Body of pancreas (tissue), 4 donors: ENCODE results near the gene ACBD6. TPM values are rescaled to one million over a fixed set of nuclear protein-coding genes. Genes with fewer than 3 reads are reported as not detected.
"Not testable (repeated sequence)": the region's sequence is repeated elsewhere in the genome, so short reads cannot be mapped to it uniquely, and the experiment has no call there.

Experiments used
- ATAC-seq: fragments of 150-250 bp; one replicate; pipeline ENCODE4 v1.9.1; 2016
- DNase-seq, 4 donors: peaks; one replicate each; pipeline ENCODE4 v3.0.0-alpha.2; 2019
- H3K27ac ChIP-seq, 4 donors: fragments of 200-600 bp; sonication (generic); 1 replicate in 3 of 4; 2 replicates in 1 of 4; pipeline versions ENCODE4 v1.5.1 to v1.6.1; 2016 to 2019; ENCODE audit warnings: mild to moderate bottlenecking in 1 of 4, mixed read lengths in 1 of 4, moderate library complexity in 1 of 4
- H3K27me3 ChIP-seq, 2 donors: fragments of 200-600 bp; sonication (generic); one replicate each; pipeline ENCODE4 v1.6.0; 2016; ENCODE audit warnings: mild to moderate bottlenecking in 1 of 2
- H3K36me3 ChIP-seq, 2 donors: fragments of 200-600 bp; sonication (generic); replicated peaks in 1 of 2; 2 replicates each; pipeline ENCODE4 v1.5.1; 2016; ENCODE audit warnings: low read depth in 2 of 2; ENCODE audit not compliant: insufficient read depth in 1 of 2
- H3K4me1 ChIP-seq: fragments of 200-600 bp; sonication (generic); one replicate; pipeline ENCODE4 v1.6.0; 2016
- H3K4me3 ChIP-seq, 2 donors: fragments of 200-600 bp; sonication (generic); 1 replicate in 1 of 2; 2 replicates in 1 of 2; pipeline ENCODE4 v1.5.1; 2016 to 2019
- H3K9me3 ChIP-seq, 3 donors: fragments of 200-600 bp; sonication (generic); 1 replicate in 2 of 3; 2 replicates in 1 of 3; pipeline ENCODE4 v1.5.1; 2016
- CTCF ChIP-seq, 7 experiments: fragments of 450-650 bp in 4 of 7; fragments of 200-600 bp in 3 of 7; sonication (generic) in 3 of 7; IDR thresholded peaks; one replicate each; pipeline ENCODE4 v1.5.1; 2016 to 2019; ENCODE audit warnings: antibody characterized with exemption in 7 of 7
- POLR2A ChIP-seq, 3 donors: fragments of 450-650 bp; IDR thresholded peaks; one replicate each; pipeline ENCODE4 v1.6.1; 2016; ENCODE audit warnings: antibody characterized with exemption in 3 of 3, mild to moderate bottlenecking in 2 of 3
- WGBS, 2 donors: methylation state at CpG; one replicate each; pipeline ENCODE4 v1.1.5; 2017; 5-methylcytosine and 5-hydroxymethylcytosine counted together
- intact Hi-C: fragments of 100-400 bp; cut with DNase I; formaldehyde crosslinking; loops from one replicate; pipeline ENCODE4 v1.15.1; 2023
- total RNA-seq, 2 donors: library from RNA; depleted of rRNA; stranded (reverse); fragments of >200 nt; gene quantifications; one replicate each; pipeline ENCODE4 v1.1.0, GENCODE V29; 2016

ACBD6 gene
- 10 to 100 TPM; 37.4 to 49.4 TPM for total RNA-seq

- peak; percentile 82 to 86 (median 84) for DNase-seq
- intact Hi-C loops, result no loop called here
- H3K36me3 ChIP-seq, result no peaks in the 10 kb centered on the region
- no peaks in the 10 kb centered on the region for H3K9me3 ChIP-seq
- peak within 1 kb of the TSS; percentile 87 to 96 (median 89) for H3K27ac ChIP-seq
- no peaks in the 10 kb centered on the region for H3K27me3 ChIP-seq
- peak within 1 kb of the TSS; percentile 63 to 78 for H3K4me3 ChIP-seq
- peak in 4 of 7 experiments; percentile 18 to 44 (median 31) for TF ChIP-seq CTCF (IDR thresholded peaks at IDR 0.05)
- peak; percentile 70 to 85 (median 84) for TF ChIP-seq POLR2A (IDR thresholded peaks at IDR 0.05)
- peaks cover 24% of the 10 kb centered on the region for H3K4me1 ChIP-seq
- WGBS, 2 donors, result 0 to 1% methylated on average over 34 to 83 of the region's 83 CpGs
- peak; percentile 92 for ATAC-seq
These were observed at the start of gene ACBD6 for GRCh38 chr1:180502361-180503279. ACBD6 (minus strand) TSS chr1:180502577; CDS start chr1:180502266, 311 bp downstream.

- no peak for ATAC-seq
- H3K9me3 ChIP-seq, result no peaks in the 10 kb centered on the region
- 68 to 78% methylated on average over 1 of the region's 1 CpG for WGBS, 2 donors
- no peak overlapping the region for H3K27ac ChIP-seq
- H3K27me3 ChIP-seq, result no peaks in the 10 kb centered on the region
- H3K36me3 ChIP-seq, result no peaks in the 10 kb centered on the region
- intact Hi-C loops, result no loop called here
- no peaks in the 10 kb centered on the region for H3K4me1 ChIP-seq
- TF ChIP-seq POLR2A (IDR thresholded peaks at IDR 0.05), result no peak
- no peak for TF ChIP-seq CTCF (IDR thresholded peaks at IDR 0.05)
- no peak for DNase-seq
- H3K4me3 ChIP-seq, result no peak overlapping the region
These were observed 49.6 kb upstream of the ACBD6 start for GRCh38 chr1:180551997-180552396.

- intact Hi-C loops, result no loop called here
- no peaks in the 10 kb centered on the region for H3K27me3 ChIP-seq
- no peak overlapping the region for H3K4me3 ChIP-seq
- ATAC-seq (no peak), DNase-seq (no peak)
- no peaks in the 10 kb centered on the region for H3K4me1 ChIP-seq
- TF ChIP-seq CTCF (IDR thresholded peaks at IDR 0.05) (no peak), POLR2A (IDR thresholded peaks at IDR 0.05) (no peak)
- H3K9me3 ChIP-seq, result no peaks in the 10 kb centered on the region
- H3K27ac ChIP-seq, result no peak overlapping the region
- WGBS, 2 donors, result 94 to 99% methylated on average over 3 of the region's 3 CpGs
- no peaks in the 10 kb centered on the region for H3K36me3 ChIP-seq
These were observed 47.9 kb upstream of the ACBD6 start for GRCh38 chr1:180550241-180550640.

GRCh38 chr1:180549770-180550169, 47.4 kb upstream of the ACBD6 start:
- ATAC-seq, intact Hi-C loops, H3K36me3 ChIP-seq, H3K9me3 ChIP-seq, H3K4me3 ChIP-seq, DNase-seq, H3K27me3 ChIP-seq, H3K4me1 ChIP-seq, H3K27ac ChIP-seq: not testable (repeated sequence)
- 92 to 94% methylated on average over 8 of the region's 8 CpGs for WGBS, 2 donors

- TF ChIP-seq CTCF (IDR thresholded peaks at IDR 0.05) (no peak), POLR2A (IDR thresholded peaks at IDR 0.05) (no peak)
- H3K36me3 ChIP-seq, result no peaks in the 10 kb centered on the region
- H3K27me3 ChIP-seq, result no peaks in the 10 kb centered on the region
- DNase-seq (no peak), ATAC-seq (no peak)
- 86 to 88% methylated on average over 7 of the region's 7 CpGs for WGBS, 2 donors
- intact Hi-C loops, result no loop called here
- peaks cover 7% of the 10 kb centered on the region for H3K4me1 ChIP-seq
- H3K27ac ChIP-seq, result no peak overlapping the region
- H3K4me3 ChIP-seq, result no peak overlapping the region
- no peaks in the 10 kb centered on the region for H3K9me3 ChIP-seq
These were observed 46.4 kb upstream of the ACBD6 start for GRCh38 chr1:180548686-180549317.
